RPMI7951 (cell line): ENCODE measurements around the gene UBAP1L. TPM values are rescaled to one million over a fixed set of nuclear protein-coding genes. Genes with fewer than 3 reads are reported as not detected.
A peak's percentile ranks its signal among the peaks of the same experiment; 100 is the strongest.
"Not testable (repeated sequence)": the region's sequence is repeated elsewhere in the genome, so short reads cannot be mapped to it uniquely, and the experiment has no call there.

Source experiments
- DNase-seq: peaks from one replicate; pipeline ENCODE4 v3.0.0-alpha.2; 2012; ENCODE audit warnings: low read depth
- total RNA-seq: library from RNA; depleted of rRNA; stranded (reverse); fragments of >200 nt; shearing (Covaris generic); gene quantifications from 2 replicates; pipeline ENCODE4 v1.2.3, GENCODE V29; 2014

The UBAP1L gene
- total RNA-seq, 1 experiment from 2014 or later: 0.12 TPM

GRCh38 chr15:65099801-65100200 lies 15.2 kb downstream of the UBAP1L start:
- not testable (repeated sequence) for DNase-seq

DNA sequence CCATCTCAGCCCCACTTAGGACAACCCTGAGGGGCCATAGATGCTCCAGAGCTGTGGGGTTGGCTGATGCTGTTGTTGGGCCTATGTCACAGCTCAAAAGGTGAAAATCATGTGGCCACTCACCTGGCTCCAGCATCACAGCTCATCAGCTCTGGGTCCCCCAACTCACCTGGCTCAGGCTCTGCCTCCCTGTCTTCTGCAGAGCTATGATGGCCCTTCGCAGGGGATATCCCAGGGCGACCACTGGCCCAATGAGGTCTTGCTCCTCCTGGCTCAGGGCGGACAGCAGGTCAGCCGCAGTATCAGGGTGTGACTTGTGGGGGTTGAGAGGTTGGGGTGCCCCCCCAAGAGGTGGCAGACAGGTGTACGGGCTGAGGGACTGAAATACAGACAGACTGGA lies 15.7 kb downstream of the UBAP1L start:
- no peak for DNase-seq

GRCh38 chr15:65097651-65098263 lies 17.2 kb downstream of the UBAP1L start:
- DNase-seq: no peak

DNA sequence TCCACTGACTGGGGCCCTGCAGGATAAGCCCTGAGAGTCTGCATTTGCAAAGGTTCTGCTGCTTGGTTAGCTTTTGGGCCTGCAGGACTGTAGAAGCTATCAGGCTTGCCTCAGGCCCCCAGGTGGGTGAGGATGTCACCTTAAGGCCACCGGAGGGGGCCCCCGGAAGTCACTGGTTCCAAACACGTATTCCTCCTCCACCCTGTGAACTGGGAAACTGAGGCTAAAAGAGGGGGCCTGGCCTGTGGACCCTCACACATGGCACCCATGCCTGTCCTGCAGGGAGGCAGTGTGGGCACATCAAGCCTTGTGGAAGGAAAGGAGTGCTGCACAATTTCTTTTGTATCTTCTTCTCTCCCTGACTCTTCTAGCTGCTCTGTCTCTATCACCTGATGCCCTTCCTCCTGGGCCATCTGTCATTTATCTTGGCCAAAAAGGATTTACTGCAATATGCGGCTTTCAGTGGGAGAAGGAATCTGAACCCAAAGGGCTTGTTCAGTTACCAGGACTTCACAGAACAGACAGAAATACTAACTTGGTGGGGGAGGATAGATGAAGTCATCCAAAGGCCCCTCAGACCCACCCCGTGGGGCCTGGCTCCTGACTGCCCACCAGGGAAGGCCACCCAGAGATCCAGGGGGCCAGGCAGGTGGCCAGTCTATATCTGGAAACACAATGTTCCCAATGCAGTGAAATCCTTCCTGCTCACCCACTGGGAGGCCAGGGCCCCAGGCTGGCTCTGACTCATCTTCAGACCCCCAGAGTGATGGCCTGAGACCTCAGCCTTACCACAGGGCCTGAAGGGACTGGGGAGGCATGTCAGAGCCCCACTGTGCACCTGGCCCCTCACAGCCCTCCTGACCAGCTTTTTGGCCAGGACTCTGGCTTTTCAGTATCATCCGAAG lies 18.3 kb downstream of the UBAP1L start:
- DNase-seq: no peak

DNA sequence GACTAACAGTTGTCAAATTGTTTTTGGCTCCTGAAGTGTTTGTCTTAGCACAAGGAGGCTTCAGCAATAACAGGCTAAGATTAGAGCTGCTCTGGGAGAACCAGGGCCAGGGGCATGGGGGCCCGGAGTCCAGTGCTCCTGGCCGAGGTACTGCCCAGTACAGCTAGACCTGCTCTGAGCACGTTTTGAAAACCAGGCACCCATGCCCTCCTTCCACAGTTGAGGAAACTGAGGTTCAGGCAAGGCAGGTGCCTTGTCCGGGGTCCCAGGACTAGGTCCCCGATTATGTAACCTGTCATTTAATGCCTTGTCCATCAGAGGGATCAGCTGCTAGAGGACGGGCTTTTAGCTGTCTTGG lies 19.3 kb downstream of the UBAP1L start:
- DNase-seq: no peak

GRCh38 chr15:65095011-65095746 lies 19.8 kb downstream of the UBAP1L start:
- DNase-seq: no peak

GRCh38 chr15:65094294-65094995 lies 20.6 kb downstream of the UBAP1L start:
- no peak for DNase-seq

- not testable (repeated sequence) for DNase-seq
Measured at GRCh38 chr15:65093793-65094170, 21.2 kb downstream of the UBAP1L start.

- DNase-seq: no peak
Measured at GRCh38 chr15:65092911-65093792, 21.8 kb downstream of the UBAP1L start.

DNA sequence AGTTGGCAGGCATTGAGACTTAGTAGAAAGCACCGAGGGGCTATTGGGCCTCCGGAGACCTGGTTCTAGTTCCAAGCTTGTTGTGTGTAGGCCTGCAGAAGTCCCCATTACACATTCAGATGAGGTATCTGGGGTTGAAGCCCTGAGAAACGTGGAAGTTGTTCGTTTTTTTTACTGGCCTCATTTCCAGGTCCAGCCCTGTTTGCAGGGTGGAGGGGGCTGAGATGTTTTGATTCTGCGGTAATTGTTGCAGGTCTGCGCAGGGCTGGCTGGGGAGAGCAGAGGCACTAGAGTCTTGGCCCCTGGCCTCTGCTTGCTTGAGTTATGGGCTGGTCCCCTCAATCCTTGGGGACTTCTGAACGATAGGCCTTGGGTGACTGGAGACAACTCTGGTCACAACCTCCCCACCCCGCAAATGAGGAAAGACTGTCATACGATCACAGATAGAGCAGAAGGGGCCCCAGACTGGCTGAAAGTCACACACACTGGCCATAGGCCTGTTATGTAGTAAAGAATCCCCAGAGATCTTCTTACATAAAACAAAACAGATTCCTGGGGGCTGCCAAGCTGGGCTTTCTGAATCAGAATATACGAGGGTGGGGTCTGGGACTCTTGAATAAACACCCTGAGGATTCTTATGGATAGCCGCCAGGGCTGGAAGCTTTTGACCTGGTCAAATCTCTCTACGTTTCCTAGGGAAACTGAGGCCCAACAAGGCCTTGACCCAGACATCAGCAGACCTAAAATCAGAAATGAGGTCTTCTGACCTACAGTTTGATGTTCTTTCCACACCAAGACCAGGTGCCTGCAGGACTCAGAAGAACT lies 22.8 kb downstream of the UBAP1L start:
- no peak for DNase-seq

DNA sequence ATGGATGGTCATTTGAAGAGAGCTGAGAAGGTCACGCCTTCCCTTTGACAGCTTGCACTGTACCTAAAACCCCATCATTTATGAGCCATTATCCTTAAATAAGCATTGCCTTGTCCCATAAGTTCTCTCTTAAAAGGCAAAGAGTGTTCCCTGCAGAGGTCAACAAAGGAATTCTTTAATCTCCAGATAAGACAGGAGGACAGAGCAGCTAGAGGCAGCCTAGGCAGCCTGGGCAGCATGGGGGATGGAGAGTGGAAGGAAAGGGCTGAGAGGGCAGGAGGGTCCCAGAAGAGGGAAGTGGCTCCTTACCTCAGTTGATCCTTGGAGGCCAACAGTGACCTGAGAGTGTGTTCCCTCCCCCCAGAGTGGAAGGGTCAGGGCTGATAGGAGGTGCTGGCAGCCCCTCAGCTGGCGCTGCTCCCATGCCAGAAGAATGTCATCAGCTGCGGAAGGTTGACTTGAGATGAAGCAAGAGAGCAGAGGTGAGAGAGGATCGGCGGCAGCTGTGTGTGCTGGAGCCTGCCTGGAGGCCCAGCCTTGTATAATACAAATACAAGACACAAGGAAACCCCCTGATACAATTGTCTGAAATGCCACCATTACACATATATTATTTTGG lies 25.7 kb downstream of the UBAP1L start:
- no peak for DNase-seq

GRCh38 chr15:65088643-65089021 lies 26.4 kb downstream of the UBAP1L start:
- DNase-seq: no peak

DNA sequence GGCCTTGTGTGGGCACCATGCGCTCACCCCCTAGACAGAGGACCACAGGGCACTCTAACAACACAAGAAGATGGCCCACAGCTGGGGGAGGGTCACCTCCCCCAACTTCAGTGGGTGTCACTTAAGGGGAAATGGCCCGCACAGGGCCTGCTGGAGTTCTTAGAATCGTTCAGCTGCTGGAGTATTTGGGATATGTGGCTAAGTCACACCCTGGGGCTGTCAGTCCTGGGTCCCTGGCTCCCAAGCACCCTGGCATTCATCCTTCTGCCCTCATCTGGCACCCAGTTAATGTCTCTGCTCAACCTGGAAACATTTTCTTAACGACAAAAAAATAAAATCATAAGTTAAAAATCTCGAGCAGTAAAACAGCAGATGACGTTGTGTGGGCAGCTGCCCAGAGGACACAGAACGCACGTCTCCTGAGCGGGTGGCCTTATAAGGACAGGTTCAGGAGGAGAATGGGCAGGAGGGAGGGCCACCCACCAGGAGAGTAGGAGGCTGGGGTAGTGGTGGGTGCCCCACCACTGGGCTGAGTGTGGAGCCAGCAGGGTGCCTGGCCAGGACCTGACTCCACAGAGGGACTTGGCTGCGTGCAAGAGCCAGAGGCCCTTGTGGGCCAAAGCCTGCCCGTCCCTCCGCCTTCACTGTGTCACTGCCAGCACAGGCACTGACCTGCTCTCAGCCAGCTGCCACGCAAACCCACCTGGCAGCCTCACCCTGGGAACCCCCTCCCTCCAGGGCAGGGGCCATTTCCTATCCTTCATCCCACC lies 26.9 kb downstream of the UBAP1L start:
- DNase-seq: no peak

GRCh38 chr15:65087411-65087810 lies 27.6 kb downstream of the UBAP1L start:
- DNase-seq: no peak

GRCh38 chr15:65086680-65087111 lies 28.3 kb downstream of the UBAP1L start:
- DNase-seq: no peak

GRCh38 chr15:65085990-65086679 lies 28.9 kb downstream of the UBAP1L start:
- DNase-seq: peak; percentile 24

DNA sequence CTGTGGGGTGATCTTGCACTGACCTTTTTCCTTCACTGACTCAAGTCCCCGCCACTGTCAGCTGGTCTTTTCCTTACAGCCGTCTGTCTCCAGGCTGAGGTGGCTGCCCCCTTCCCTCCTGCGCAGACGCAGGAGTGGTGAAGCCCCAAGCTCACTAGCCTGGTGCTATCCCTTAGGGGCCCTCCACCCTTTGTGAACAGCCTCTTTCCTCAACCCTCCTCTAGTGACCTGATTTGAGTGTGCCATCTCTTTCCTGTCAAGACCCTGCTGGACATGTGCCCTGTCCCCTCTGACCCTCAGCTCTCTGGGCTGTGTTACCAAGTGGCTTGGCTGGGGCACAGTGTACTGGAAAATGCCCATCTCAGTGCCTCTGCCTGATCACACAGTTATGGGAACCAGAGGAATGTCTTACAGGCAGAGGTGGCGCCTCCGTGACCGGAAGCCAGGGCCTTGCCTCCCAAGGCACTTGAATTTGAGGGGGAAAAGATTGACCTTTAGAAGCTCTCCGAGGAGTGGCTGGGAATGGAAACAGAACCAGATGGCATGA lies 29.7 kb downstream of the UBAP1L start:
- no peak for DNase-seq
